Measurements from ENCODE around the gene BHLHE23.

- TF ChIP-seq CTCF (IDR thresholded peaks at IDR 0.05) = no peak
- no peak for TF ChIP-seq POLR2A (IDR thresholded peaks at IDR 0.05)
- no peak for TF ChIP-seq EP300 (IDR thresholded peaks at IDR 0.05)
Observed at GRCh38 chr20:62989201-62989601, 17.6 kb downstream of the BHLHE23 start.

All from tibial nerve (tissue), 4 donors.